ENCODE measurements around the gene MAP2K6.

MAP2K6 gene

GRCh38 chr17:69401251-69401650 lies 13.2 kb upstream of the MAP2K6 start:
- no peak for TF ChIP-seq CTCF (IDR thresholded peaks at IDR 0.05; ENCODE audit: extremely low read depth, missing control alignments)
- no peak for DNase-seq (ENCODE audit: low spot score)

DNA sequence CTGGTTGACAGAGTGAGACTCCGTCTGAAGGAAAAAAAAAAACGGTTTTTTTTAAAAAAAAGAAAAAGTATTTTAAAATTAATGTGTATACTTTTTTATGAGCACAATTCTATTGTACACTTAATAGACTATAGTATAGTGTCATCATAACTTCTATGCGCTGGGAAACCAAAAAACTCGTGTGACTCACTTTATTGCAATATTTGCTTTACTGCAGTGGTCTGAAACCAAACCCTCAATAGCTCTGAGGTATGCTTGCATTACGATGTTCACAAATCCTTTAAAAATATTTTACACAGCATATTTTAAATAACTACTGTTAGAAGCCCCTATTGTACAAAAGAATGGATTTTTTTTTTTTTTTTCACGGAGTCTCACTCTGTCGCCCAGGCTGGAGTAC lies 12.4 kb upstream of the MAP2K6 start:
- no peak for TF ChIP-seq CTCF (IDR thresholded peaks at IDR 0.05; ENCODE audit: extremely low read depth, missing control alignments)
- DNase-seq (ENCODE audit: low spot score) = no peak

DNA sequence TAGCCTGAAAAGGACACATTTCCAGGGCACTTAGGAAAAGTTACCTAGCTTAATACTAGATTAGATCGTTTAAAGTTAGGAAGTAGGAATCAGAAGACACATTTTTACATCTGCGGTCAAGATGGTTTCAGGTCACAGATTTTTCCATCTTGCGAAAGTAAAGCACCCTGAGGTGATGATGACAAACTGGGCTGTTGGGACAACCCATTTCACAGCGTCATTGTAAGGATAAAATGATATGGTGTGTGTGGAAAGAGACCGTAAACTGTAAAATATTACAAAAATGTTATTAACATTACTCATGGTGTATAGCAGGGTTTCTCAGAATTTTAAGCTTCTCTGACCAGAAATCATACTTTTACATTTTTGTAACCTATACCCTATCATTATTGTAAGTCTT lies 10.1 kb upstream of the MAP2K6 start:
- no peak for DNase-seq (ENCODE audit: low spot score)

GRCh38 chr17:69405096-69405495 lies 9.4 kb upstream of the MAP2K6 start:
- TF ChIP-seq CTCF (IDR thresholded peaks at IDR 0.05; ENCODE audit: extremely low read depth, missing control alignments) = no peak
- DNase-seq (ENCODE audit: low spot score) = no peak

More for the DNA sequence above, 10.1 kb upstream of the MAP2K6 start:
- no peak for TF ChIP-seq CTCF (IDR thresholded peaks at IDR 0.05; ENCODE audit: extremely low read depth, missing control alignments)

GRCh38 chr17:69406941-69407340 lies 7.6 kb upstream of the MAP2K6 start:
- no peak for TF ChIP-seq CTCF (IDR thresholded peaks at IDR 0.05; ENCODE audit: extremely low read depth, missing control alignments)
- no peak for DNase-seq (ENCODE audit: low spot score)

GRCh38 chr17:69407759-69408158 lies 6.7 kb upstream of the MAP2K6 start:
- no peak for DNase-seq (ENCODE audit: low spot score)
- no peak for TF ChIP-seq CTCF (IDR thresholded peaks at IDR 0.05; ENCODE audit: extremely low read depth, missing control alignments)

- no peak for TF ChIP-seq CTCF (IDR thresholded peaks at IDR 0.05; ENCODE audit: extremely low read depth, missing control alignments)
Observed at GRCh38 chr17:69410671-69411070, 3.8 kb upstream of the MAP2K6 start.

More at GRCh38 chr17:69410671-69411070, 3.8 kb upstream of the MAP2K6 start:
- no peak for DNase-seq (ENCODE audit: low spot score)
